OCI-LY1 (cell line): ENCODE data around the gene NKX2-8.

ENCODE experiments used
- H2AFZ ChIP-seq: fragments of 200-600 bp; sonication (generic), shearing (Covaris generic); 2 replicates; pipeline ENCODE4 v1.6.0; 2014; ENCODE audit warnings: antibody characterized with exemption, mild to moderate bottlenecking, low read length
- H3F3A ChIP-seq: fragments of 200-600 bp; sonication (generic), shearing (Covaris generic); 2 replicates; pipeline ENCODE4 v1.6.0; 2014; ENCODE audit warnings: mild to moderate bottlenecking, antibody characterized with exemption, low read length, moderate library complexity; ENCODE audit not compliant: insufficient read depth
- H3K27ac ChIP-seq: fragments of 200-600 bp; sonication (generic); 2 replicates; pipeline ENCODE4 v1.5.1; 2014; ENCODE audit warnings: low read length, mixed run types, mild to moderate bottlenecking, low read depth; ENCODE audit not compliant: poor library complexity, severe bottlenecking
- H3K27me3 ChIP-seq: fragments of 200-600 bp; sonication (generic); 2 replicates; pipeline ENCODE4 v1.6.0; 2014; ENCODE audit warnings: antibody characterized with exemption, mild to moderate bottlenecking, low read length, moderate library complexity; ENCODE audit not compliant: insufficient read depth
- H3K36me3 ChIP-seq: fragments of 200-600 bp; sonication (generic); 2 replicates; pipeline ENCODE4 v1.6.1; 2014; ENCODE audit warnings: mild to moderate bottlenecking, antibody characterized with exemption, low read length, moderate library complexity, mixed read lengths; ENCODE audit not compliant: insufficient read depth
- H3K4me1 ChIP-seq: fragments of 200-600 bp; sonication (generic); 2 replicates; pipeline ENCODE4 v1.5.1; 2014; ENCODE audit warnings: mild to moderate bottlenecking, low read length, moderate library complexity; ENCODE audit not compliant: insufficient read depth, severe bottlenecking
- H3K4me2 ChIP-seq: fragments of 200-600 bp; sonication (generic), shearing (Covaris generic); 2 replicates; pipeline ENCODE4 v1.6.1; 2014; ENCODE audit warnings: low read length
- H3K4me3 ChIP-seq: fragments of 200-600 bp; sonication (generic); 2 replicates; pipeline ENCODE4 v1.5.1; 2014; ENCODE audit warnings: low read length, low read depth, mild to moderate bottlenecking, mixed read lengths; ENCODE audit not compliant: poor library complexity, severe bottlenecking
- H3K79me2 ChIP-seq: fragments of 200-600 bp; shearing (Covaris generic); 2 replicates; pipeline ENCODE4 v1.6.1; 2016; ENCODE audit warnings: mixed run types, low read length, mixed read lengths; ENCODE audit not compliant: insufficient read depth
- H3K9ac ChIP-seq: fragments of 200-600 bp; sonication (generic), shearing (Covaris generic); 2 replicates; pipeline ENCODE4 v1.6.1; 2014; ENCODE audit warnings: mild to moderate bottlenecking, low read length, mixed read lengths
- H3K9me2 ChIP-seq: fragments of 200-600 bp; sonication (generic), shearing (Covaris generic); 2 replicates; pipeline ENCODE4 v1.6.1; 2014; ENCODE audit warnings: low read depth, mild to moderate bottlenecking, low read length, mixed read lengths
- H3K9me3 ChIP-seq: fragments of 200-600 bp; shearing (Covaris generic); 2 replicates; pipeline ENCODE4 v1.6.1; 2014; ENCODE audit warnings: low read length, mixed read lengths
- H4K20me1 ChIP-seq: fragments of 200-600 bp; sonication (generic), shearing (Covaris generic); 2 replicates; pipeline ENCODE4 v1.6.0; 2016; ENCODE audit warnings: mild to moderate bottlenecking, low read length; ENCODE audit not compliant: insufficient read depth
- EZH2 ChIP-seq: fragments of 200-600 bp; sonication (generic), shearing (Covaris generic); IDR thresholded peaks from 2 replicates; pipeline ENCODE4 v1.8.0; 2017; ENCODE audit warnings: borderline replicate concordance, mixed run types, mild to moderate bottlenecking, antibody characterized with exemption, low read length, moderate library complexity, mixed read lengths
- TF ChIP-seq, protein P1 (sequence below): fragments of 200-600 bp; sonication (generic), shearing (Covaris generic); IDR thresholded peaks from 2 replicates; pipeline ENCODE4 v1.5.1; 2017; ENCODE audit warnings: mild to moderate bottlenecking, antibody characterized with exemption, low read length, moderate library complexity, mixed read lengths

The NKX2-8 gene

DNA sequence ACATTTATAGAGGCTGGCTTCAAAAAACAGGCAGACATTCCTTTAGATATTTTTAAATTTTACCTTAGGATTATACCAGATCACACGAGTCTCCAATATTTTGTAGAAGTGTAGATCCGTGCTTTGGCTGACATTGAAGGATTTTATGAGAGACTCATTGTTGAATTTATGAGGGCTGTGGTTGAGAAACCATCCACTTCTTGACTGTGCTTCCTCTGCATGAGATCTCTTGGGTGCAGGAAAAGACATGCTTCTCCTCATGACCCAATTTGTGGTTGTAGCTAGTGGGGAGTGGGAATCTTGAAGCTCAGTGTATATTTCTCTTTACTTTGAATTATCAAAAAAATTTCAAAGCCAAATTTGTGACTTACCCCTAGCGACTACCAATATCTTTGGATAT lies 36.7 kb upstream of the NKX2-8 start:
- Histone ChIP-seq H4K20me1 (no peaks in the 10 kb centered on the region), H3K27ac (no peak overlapping the region), H3K9me3 (no peaks in the 10 kb centered on the region), H3K9me2 (no peaks in the 10 kb centered on the region), H3K4me1 (no peaks in the 10 kb centered on the region), H3K27me3 (no peaks in the 10 kb centered on the region), H3K4me2 (no peak overlapping the region), H3K36me3 (no peaks in the 10 kb centered on the region), H3K79me2 (no peaks in the 10 kb centered on the region), H3K4me3 (no peak overlapping the region), H3F3A (no peaks in the 10 kb centered on the region), H3K9ac (no peak overlapping the region), H2AFZ (no peak overlapping the region)
- no peak for TF ChIP-seq EZH2
- TF ChIP-seq, protein P1, sequence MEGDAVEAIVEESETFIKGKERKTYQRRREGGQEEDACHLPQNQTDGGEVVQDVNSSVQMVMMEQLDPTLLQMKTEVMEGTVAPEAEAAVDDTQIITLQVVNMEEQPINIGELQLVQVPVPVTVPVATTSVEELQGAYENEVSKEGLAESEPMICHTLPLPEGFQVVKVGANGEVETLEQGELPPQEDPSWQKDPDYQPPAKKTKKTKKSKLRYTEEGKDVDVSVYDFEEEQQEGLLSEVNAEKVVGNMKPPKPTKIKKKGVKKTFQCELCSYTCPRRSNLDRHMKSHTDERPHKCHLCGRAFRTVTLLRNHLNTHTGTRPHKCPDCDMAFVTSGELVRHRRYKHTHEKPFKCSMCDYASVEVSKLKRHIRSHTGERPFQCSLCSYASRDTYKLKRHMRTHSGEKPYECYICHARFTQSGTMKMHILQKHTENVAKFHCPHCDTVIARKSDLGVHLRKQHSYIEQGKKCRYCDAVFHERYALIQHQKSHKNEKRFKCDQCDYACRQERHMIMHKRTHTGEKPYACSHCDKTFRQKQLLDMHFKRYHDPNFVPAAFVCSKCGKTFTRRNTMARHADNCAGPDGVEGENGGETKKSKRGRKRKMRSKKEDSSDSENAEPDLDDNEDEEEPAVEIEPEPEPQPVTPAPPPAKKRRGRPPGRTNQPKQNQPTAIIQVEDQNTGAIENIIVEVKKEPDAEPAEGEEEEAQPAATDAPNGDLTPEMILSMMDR: no peak

DNA sequence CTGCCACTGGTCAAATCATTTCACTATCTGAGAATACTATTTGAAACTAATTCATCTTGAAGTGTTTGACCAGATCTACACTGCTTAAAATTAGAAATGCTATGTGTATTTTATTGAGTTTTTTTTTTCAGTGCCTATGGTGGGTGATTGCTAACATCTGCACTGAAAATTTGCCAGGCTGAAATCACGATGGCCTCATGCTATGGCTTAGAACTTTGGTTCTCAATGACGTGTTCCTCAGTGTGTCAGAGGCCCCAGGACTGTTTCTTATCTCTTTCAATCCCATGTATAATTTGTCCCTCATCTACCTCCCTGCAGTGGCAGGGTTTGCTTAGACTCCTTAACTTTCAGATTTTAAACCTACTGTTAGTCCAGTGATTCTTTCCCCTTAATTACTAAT lies 36.2 kb upstream of the NKX2-8 start:
- H3K27me3 ChIP-seq: no peaks in the 10 kb centered on the region
- H3K4me2 ChIP-seq: no peak overlapping the region
- H2AFZ ChIP-seq: no peak overlapping the region
- H3K79me2 ChIP-seq: no peaks in the 10 kb centered on the region
- no peak for TF ChIP-seq EZH2
- TF ChIP-seq, protein P1: no peak
- no peak overlapping the region for H3K9ac ChIP-seq
- no peaks in the 10 kb centered on the region for H3K9me3 ChIP-seq
- no peaks in the 10 kb centered on the region for H3K4me1 ChIP-seq
- no peaks in the 10 kb centered on the region for H3F3A ChIP-seq
- no peak overlapping the region for H3K27ac ChIP-seq
- no peaks in the 10 kb centered on the region for H3K36me3 ChIP-seq
- no peaks in the 10 kb centered on the region for H3K9me2 ChIP-seq
- no peak overlapping the region for H3K4me3 ChIP-seq
- no peaks in the 10 kb centered on the region for H4K20me1 ChIP-seq

DNA sequence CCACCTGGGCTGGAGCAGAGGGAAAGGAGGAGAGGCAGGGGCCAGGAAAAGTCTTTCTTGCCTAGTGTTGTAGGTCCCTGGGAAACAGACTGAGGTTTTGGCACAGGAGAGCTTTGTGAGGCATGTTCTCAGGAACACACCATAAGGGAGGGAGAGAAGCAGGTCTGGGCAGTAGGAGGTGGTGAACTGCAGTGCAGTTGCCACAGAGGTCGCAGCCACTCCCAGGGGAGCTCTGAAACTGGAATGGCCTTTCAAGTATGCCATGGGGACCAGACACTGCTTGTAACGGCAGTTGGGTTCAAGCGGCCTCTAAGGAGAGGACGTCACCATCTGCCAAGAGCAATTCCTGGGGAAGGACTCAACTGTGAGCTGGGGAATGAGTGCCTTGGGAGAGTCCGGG lies 35.4 kb upstream of the NKX2-8 start:
- Histone ChIP-seq H2AFZ (no peak overlapping the region), H3K4me1 (no peaks in the 10 kb centered on the region), H3K9me3 (no peaks in the 10 kb centered on the region)

More for the DNA sequence above, 35.4 kb upstream of the NKX2-8 start:
- TF ChIP-seq, protein P1: no peak
- no peak for TF ChIP-seq EZH2
- H3K9me2 ChIP-seq: no peaks in the 10 kb centered on the region
- H3K9ac ChIP-seq: no peak overlapping the region
- H3K4me3 ChIP-seq: no peak overlapping the region
- no peaks in the 10 kb centered on the region for H3F3A ChIP-seq
- H3K4me2 ChIP-seq: no peak overlapping the region
- no peak overlapping the region for H3K27ac ChIP-seq
- no peaks in the 10 kb centered on the region for H3K36me3 ChIP-seq
- no peaks in the 10 kb centered on the region for H3K79me2 ChIP-seq
- H4K20me1 ChIP-seq: no peaks in the 10 kb centered on the region
- H3K27me3 ChIP-seq: no peaks in the 10 kb centered on the region
